Sigmoid colon (tissue), 7 donors: ENCODE data around the gene WDR73. TPM values are rescaled to one million over a fixed set of nuclear protein-coding genes. Genes with fewer than 3 reads are reported as not detected.

Source experiments
- DNase-seq: peaks from one replicate; pipeline ENCODE4 v3.0.0-alpha.2; 2019
- H3K27ac ChIP-seq, 4 donors: fragments of 200-600 bp; sonication (generic); one replicate each; pipeline ENCODE4 v1.5.1; 2016 to 2019; ENCODE audit warnings: mild to moderate bottlenecking in 1 of 4
- H3K27me3 ChIP-seq, 3 donors: fragments of 200-600 bp; sonication (generic); one replicate each; pipeline ENCODE4 v1.5.1; 2019; ENCODE audit warnings: mild to moderate bottlenecking in 1 of 3
- H3K36me3 ChIP-seq, 4 donors: fragments of 200-600 bp; sonication (generic); one replicate each; pipeline ENCODE4 v1.5.1; 2016 to 2019
- H3K4me1 ChIP-seq, 4 donors: fragments of 200-600 bp; sonication (generic); one replicate each; pipeline ENCODE4 v1.5.1; 2017 to 2019
- H3K4me3 ChIP-seq, 4 donors: fragments of 200-600 bp; sonication (generic); one replicate each; pipeline ENCODE4 v1.5.1; 2017 to 2019; ENCODE audit warnings: mild to moderate bottlenecking in 2 of 4, moderate library complexity in 1 of 4
- H3K9me3 ChIP-seq, 4 donors: fragments of 200-600 bp in 3 of 4; sonication (generic) in 3 of 4; one replicate each; pipeline versions ENCODE4 v1.5.1 to v1.6.1; 2013 to 2019
- CTCF ChIP-seq, 4 experiments: fragments of 450-650 bp in 3 of 4; fragments of 200-600 bp in 1 of 4; IDR thresholded peaks; one replicate each; pipeline ENCODE4 v1.5.1; 2016 to 2019; ENCODE audit warnings: antibody characterized with exemption in 4 of 4, mild to moderate bottlenecking in 3 of 4, moderate library complexity in 2 of 4
- EP300 ChIP-seq, 4 donors: sonication (generic); formaldehyde crosslinking; IDR thresholded peaks; one replicate each; pipeline ENCODE4 v1.6.1; 2017; ENCODE audit warnings: antibody characterized with exemption in 4 of 4
- POLR2A ChIP-seq, 2 donors: fragments of 450-650 bp; IDR thresholded peaks; one replicate each; pipeline ENCODE4 v1.6.1; 2016; ENCODE audit warnings: antibody characterized with exemption in 2 of 2, mild to moderate bottlenecking in 2 of 2, moderate library complexity in 2 of 2
- POLR2AphosphoS5 ChIP-seq, 4 donors: sonication (generic); formaldehyde crosslinking; IDR thresholded peaks; one replicate each; pipeline ENCODE4 v1.6.1; 2017; ENCODE audit warnings: antibody characterized with exemption in 4 of 4
- WGBS, 2 donors: extraction: QIAGEN DNeasy Blood & Tissue Kit; methylation state at CpG; one replicate each; pipeline ENCODE4 v1.1.7; 2013; 5-methylcytosine and 5-hydroxymethylcytosine counted together
- intact Hi-C: fragments of 100-400 bp; cut with DNase I; formaldehyde crosslinking; loops from one replicate; pipeline ENCODE4 v1.15.1; 2023
- polyA plus RNA-seq, 3 donors: library from polyadenylated mRNA; stranded (reverse); fragments of 200-250 nt; gene quantifications; one replicate each; pipeline ENCODE4 v1.2.3, GENCODE V29; 2013
- total RNA-seq, 4 donors: library from RNA; depleted of rRNA; stranded (reverse); fragments of >200 nt; gene quantifications; one replicate each; pipeline ENCODE4 v1.1.0, GENCODE V29; 2016
- donor health status: healthy with polysubstance abuse.
- donor health status: Bipolar disorder and iron deficiency.
- donor health status: healthy.

WDR73 gene
- total RNA-seq, result 10 to 100 TPM; 16.8 to 22.7 (median 19.2) TPM
- polyA plus RNA-seq, result 10 to 100 TPM in 2 of 3 donors, 1 to 10 TPM in 1; 6.7 to 18.7 (median 10.8) TPM

- intact Hi-C loops, result loop anchor here (1.0 to 5.0 kb wide), 4 partner anchors 20 to 163 kb away; partner anchors contain the start of genes ALPK3 and ZNF592
- Histone ChIP-seq H3K4me1 (peaks cover 0 to 46% (median 38%) of the 10 kb centered on the region in 4 donors), H3K36me3 (peaks cover 0 to 37% (median 15%) of the 10 kb centered on the region in 4 donors), H3K4me3 (peak within 1 kb of the TSS; percentile 70 to 85 (median 78)), H3K27ac (peak within 1 kb of the TSS; percentile 87 to 92 (median 88)), H3K27me3 (no peaks in the 10 kb centered on the region), H3K9me3 (no peaks in the 10 kb centered on the region)
- WGBS, 2 donors, result 0% methylated on average over 49 of the region's 49 CpGs
- TF ChIP-seq CTCF (IDR thresholded peaks at IDR 0.05) (no peak), POLR2AphosphoS5 (IDR thresholded peaks at IDR 0.05) (peak; percentile 84 to 92 (median 88)), POLR2A (IDR thresholded peaks at IDR 0.05) (peak; percentile 57 to 68), EP300 (IDR thresholded peaks at IDR 0.05) (no peak)
- DNase-seq, result peak; percentile 99
Measured at GRCh38 chr15:84653910-84654688, at the start of gene WDR73. TSS of gene WDR73 (minus strand) at chr15:84654283. CDS start at chr15:84654274, 9 bp downstream.

DNA sequence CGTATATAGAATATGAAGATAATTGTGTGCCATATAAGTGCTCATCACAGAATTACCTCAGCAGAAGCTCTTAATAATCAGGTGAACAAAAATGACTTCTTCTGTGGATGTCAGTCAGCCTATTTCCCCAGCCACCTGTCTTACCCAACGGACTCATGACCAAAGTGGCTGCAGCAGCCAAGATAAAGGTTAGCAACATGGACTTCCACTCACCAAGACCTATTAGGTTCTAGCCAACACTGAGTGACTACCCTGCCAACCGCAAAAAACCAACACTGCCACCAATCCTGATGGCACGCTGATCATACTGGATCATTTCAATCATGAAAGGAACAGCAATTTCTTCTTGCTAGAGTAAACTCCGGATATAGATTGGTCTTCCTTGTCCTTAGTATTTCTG, 49.7 kb upstream of the WDR73 start:
- 94 to 95% methylated on average over 5 of the region's 5 CpGs for WGBS, 2 donors
- intact Hi-C loops, result loop anchor here (5.0 kb wide), 1 partner anchor 47 kb away; the partner anchor contains the start of gene NMB
- H3K27ac ChIP-seq, result peak overlapping the region in 3 of 4 donors; percentile 34 to 63 (median 52)
- H3K27me3 ChIP-seq, result no peaks in the 10 kb centered on the region
- no peak for TF ChIP-seq POLR2A (IDR thresholded peaks at IDR 0.05)
- no peak for TF ChIP-seq EP300 (IDR thresholded peaks at IDR 0.05)
- no peak for TF ChIP-seq CTCF (IDR thresholded peaks at IDR 0.05)
- no peak for TF ChIP-seq POLR2AphosphoS5 (IDR thresholded peaks at IDR 0.05)
- no peak for DNase-seq
- H3K4me3 ChIP-seq, result no peak overlapping the region
- no peaks in the 10 kb centered on the region for H3K9me3 ChIP-seq
- H3K4me1 ChIP-seq, result peaks cover 0 to 19% (median 12%) of the 10 kb centered on the region in 4 donors
- peaks cover 0 to 1% (median 0%) of the 10 kb centered on the region in 4 donors for H3K36me3 ChIP-seq

GRCh38 chr15:84702961-84703482, 48.9 kb upstream of the WDR73 start:
- H3K27ac ChIP-seq, result peak overlapping the region; percentile 39 to 63 (median 51)
- DNase-seq, result peak; percentile 86
- H3K4me1 ChIP-seq, result peaks cover 0 to 19% (median 12%) of the 10 kb centered on the region in 4 donors
- TF ChIP-seq POLR2AphosphoS5 (IDR thresholded peaks at IDR 0.05) (peak in 3 of 4 donors; percentile 60 to 75 (median 62)), CTCF (IDR thresholded peaks at IDR 0.05) (no peak)
- WGBS, 2 donors, result 58 to 72% methylated on average over 4 of the region's 4 CpGs
- intact Hi-C loops, result loop anchor here (5.0 kb wide), 1 partner anchor 46 kb away; the partner anchor contains the start of gene NMB
- no peaks in the 10 kb centered on the region for H3K36me3 ChIP-seq
- H3K4me3 ChIP-seq, result no peak overlapping the region
- H3K9me3 ChIP-seq, result no peaks in the 10 kb centered on the region
- no peaks in the 10 kb centered on the region for H3K27me3 ChIP-seq

DNA sequence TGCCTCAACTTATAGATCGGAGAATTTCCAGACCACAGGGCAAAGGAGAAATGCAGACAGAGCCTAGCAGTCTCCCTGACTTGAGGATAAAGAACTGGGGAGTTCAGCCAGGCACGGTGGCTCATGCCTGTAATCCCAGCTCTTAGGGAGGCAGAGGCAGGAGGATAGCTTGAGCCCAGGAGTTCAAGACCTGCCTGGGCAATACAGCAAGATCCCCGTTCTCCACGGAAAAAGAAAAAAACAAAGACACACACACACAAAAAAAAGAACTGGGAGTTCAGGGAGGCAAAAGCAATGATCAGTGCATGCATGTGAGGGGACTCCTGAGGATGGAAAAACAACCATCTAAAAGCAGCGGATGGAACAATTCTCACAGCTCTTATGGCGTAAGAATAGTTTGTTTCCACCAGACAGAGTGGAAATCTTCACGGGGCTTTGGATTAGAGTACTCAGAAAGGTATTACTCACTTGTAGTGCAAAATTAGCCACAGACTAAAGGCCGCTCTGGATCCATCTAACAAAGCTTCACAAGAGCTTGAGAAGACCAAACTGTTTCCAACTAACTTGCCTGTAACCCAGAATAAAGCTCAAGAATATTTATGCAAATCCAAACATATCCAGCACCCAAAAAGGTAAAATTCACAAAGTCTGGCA, 45.6 kb upstream of the WDR73 start:
- Histone ChIP-seq H3K4me1 (peaks cover 0 to 19% (median 12%) of the 10 kb centered on the region in 4 donors), H3K27ac (no peak overlapping the region), H3K36me3 (no peaks in the 10 kb centered on the region), H3K27me3 (no peaks in the 10 kb centered on the region), H3K9me3 (no peaks in the 10 kb centered on the region), H3K4me3 (no peak overlapping the region)
- TF ChIP-seq POLR2AphosphoS5 (IDR thresholded peaks at IDR 0.05) (no peak), POLR2A (IDR thresholded peaks at IDR 0.05) (no peak), EP300 (IDR thresholded peaks at IDR 0.05) (no peak), CTCF (IDR thresholded peaks at IDR 0.05) (no peak)
- intact Hi-C loops, result loop anchor here (5.0 kb wide), 1 partner anchor 42 kb away; the partner anchor contains the start of gene NMB
- no peak for DNase-seq
- WGBS, 2 donors, result 91% methylated on average over 8 of the region's 8 CpGs
